Sigmoid colon (tissue), 7 donors: Measurements from ENCODE around the gene MEPE. TPM values are rescaled to one million over a fixed set of nuclear protein-coding genes. Genes with fewer than 3 reads are reported as not detected.

Source experiments
- DNase-seq: peaks from one replicate; pipeline ENCODE4 v3.0.0-alpha.2; 2019
- H3K27ac ChIP-seq, 4 donors: fragments of 200-600 bp; sonication (generic); one replicate each; pipeline ENCODE4 v1.5.1; 2016 to 2019; ENCODE audit warnings: mild to moderate bottlenecking in 1 of 4
- H3K27me3 ChIP-seq, 3 donors: fragments of 200-600 bp; sonication (generic); one replicate each; pipeline ENCODE4 v1.5.1; 2019; ENCODE audit warnings: mild to moderate bottlenecking in 1 of 3
- H3K36me3 ChIP-seq, 4 donors: fragments of 200-600 bp; sonication (generic); one replicate each; pipeline ENCODE4 v1.5.1; 2016 to 2019
- H3K4me1 ChIP-seq, 4 donors: fragments of 200-600 bp; sonication (generic); one replicate each; pipeline ENCODE4 v1.5.1; 2017 to 2019
- H3K4me3 ChIP-seq, 4 donors: fragments of 200-600 bp; sonication (generic); one replicate each; pipeline ENCODE4 v1.5.1; 2017 to 2019; ENCODE audit warnings: mild to moderate bottlenecking in 2 of 4, moderate library complexity in 1 of 4
- H3K9me3 ChIP-seq, 4 donors: fragments of 200-600 bp in 3 of 4; sonication (generic) in 3 of 4; one replicate each; pipeline versions ENCODE4 v1.5.1 to v1.6.1; 2013 to 2019
- EP300 ChIP-seq, 4 donors: sonication (generic); formaldehyde crosslinking; IDR thresholded peaks; one replicate each; pipeline ENCODE4 v1.6.1; 2017; ENCODE audit warnings: antibody characterized with exemption in 4 of 4
- POLR2A ChIP-seq, 2 donors: fragments of 450-650 bp; IDR thresholded peaks; one replicate each; pipeline ENCODE4 v1.6.1; 2016; ENCODE audit warnings: antibody characterized with exemption in 2 of 2, mild to moderate bottlenecking in 2 of 2, moderate library complexity in 2 of 2
- POLR2AphosphoS5 ChIP-seq, 4 donors: sonication (generic); formaldehyde crosslinking; IDR thresholded peaks; one replicate each; pipeline ENCODE4 v1.6.1; 2017; ENCODE audit warnings: antibody characterized with exemption in 4 of 4
- WGBS, 2 donors: extraction: QIAGEN DNeasy Blood & Tissue Kit; methylation state at CpG; one replicate each; pipeline ENCODE4 v1.1.7; 2013; 5-methylcytosine and 5-hydroxymethylcytosine counted together
- intact Hi-C: fragments of 100-400 bp; cut with DNase I; formaldehyde crosslinking; loops from one replicate; pipeline ENCODE4 v1.15.1; 2023
- polyA plus RNA-seq, 3 donors: library from polyadenylated mRNA; stranded (reverse); fragments of 200-250 nt; gene quantifications; one replicate each; pipeline ENCODE4 v1.2.3, GENCODE V29; 2013
- total RNA-seq, 4 donors: library from RNA; depleted of rRNA; stranded (reverse); fragments of >200 nt; gene quantifications; one replicate each; pipeline ENCODE4 v1.1.0, GENCODE V29; 2016
- TF ChIP-seq, protein P1 (sequence below), 4 experiments: fragments of 450-650 bp in 3 of 4; fragments of 200-600 bp in 1 of 4; IDR thresholded peaks; one replicate each; pipeline ENCODE4 v1.5.1; 2016 to 2019; ENCODE audit warnings: antibody characterized with exemption in 4 of 4, mild to moderate bottlenecking in 3 of 4, moderate library complexity in 2 of 4
- donor health status: healthy with polysubstance abuse.
- donor health status: Bipolar disorder and iron deficiency.
- donor health status: healthy.

MEPE gene
- total and polyA plus RNA-seq, 7 donors = not detected

DNA sequence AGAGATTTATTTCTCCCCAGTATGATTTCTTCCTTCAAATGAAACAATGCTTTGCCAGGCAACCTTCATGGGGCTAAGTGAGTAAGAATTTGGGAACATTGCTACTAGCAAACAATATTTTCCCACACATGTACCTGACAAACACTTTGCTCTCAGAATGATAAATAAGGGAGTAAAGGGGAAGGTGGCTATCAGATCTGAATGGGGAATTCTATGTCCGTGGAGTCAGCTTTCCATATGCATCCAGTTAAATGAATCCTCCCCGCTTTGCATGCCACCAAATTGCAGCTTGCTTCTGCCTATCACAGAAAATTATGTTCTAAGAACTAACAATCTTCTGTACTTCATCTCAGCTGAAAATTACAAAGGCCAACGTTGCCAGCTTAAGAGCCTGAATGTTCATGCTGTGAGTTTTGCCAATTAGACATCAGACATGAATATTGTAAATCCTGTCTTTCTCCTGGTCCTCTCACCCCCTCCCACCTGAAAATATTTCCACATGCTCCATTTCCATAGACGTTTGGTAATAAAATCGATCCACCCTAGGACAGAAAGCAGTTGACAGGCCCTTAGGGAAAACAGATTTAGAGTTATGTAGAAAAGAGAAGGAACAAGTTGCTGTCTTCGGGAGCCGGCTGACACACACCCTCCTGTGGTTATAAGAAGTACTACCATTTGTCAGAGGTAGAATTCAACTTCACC is 6.3 kb downstream of the MEPE start:
- TF ChIP-seq POLR2A (IDR thresholded peaks at IDR 0.05) = no peak
- TF ChIP-seq, protein P1, sequence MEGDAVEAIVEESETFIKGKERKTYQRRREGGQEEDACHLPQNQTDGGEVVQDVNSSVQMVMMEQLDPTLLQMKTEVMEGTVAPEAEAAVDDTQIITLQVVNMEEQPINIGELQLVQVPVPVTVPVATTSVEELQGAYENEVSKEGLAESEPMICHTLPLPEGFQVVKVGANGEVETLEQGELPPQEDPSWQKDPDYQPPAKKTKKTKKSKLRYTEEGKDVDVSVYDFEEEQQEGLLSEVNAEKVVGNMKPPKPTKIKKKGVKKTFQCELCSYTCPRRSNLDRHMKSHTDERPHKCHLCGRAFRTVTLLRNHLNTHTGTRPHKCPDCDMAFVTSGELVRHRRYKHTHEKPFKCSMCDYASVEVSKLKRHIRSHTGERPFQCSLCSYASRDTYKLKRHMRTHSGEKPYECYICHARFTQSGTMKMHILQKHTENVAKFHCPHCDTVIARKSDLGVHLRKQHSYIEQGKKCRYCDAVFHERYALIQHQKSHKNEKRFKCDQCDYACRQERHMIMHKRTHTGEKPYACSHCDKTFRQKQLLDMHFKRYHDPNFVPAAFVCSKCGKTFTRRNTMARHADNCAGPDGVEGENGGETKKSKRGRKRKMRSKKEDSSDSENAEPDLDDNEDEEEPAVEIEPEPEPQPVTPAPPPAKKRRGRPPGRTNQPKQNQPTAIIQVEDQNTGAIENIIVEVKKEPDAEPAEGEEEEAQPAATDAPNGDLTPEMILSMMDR (IDR thresholded peaks at IDR 0.05) = peak in 3 of 4 experiments; percentile 54 to 76 (median 61)
- Histone ChIP-seq H3K27ac (peak overlapping the region in 1 of 4 donors; percentile 13), H3K36me3 (no peaks in the 10 kb centered on the region), H3K9me3 (no peaks in the 10 kb centered on the region), H3K4me3 (no peak overlapping the region), H3K4me1 (peaks cover 0 to 12% (median 5%) of the 10 kb centered on the region in 4 donors), H3K27me3 (no peaks in the 10 kb centered on the region)
- 28 to 33% methylated on average over 7 of the region's 7 CpGs for WGBS, 2 donors
- intact Hi-C loops = loop anchor here (1.0 to 10.0 kb wide), 3 partner anchors 162 to 374 kb away; no protein-coding TSS in a partner anchor
- peak; percentile 69 for DNase-seq

DNA sequence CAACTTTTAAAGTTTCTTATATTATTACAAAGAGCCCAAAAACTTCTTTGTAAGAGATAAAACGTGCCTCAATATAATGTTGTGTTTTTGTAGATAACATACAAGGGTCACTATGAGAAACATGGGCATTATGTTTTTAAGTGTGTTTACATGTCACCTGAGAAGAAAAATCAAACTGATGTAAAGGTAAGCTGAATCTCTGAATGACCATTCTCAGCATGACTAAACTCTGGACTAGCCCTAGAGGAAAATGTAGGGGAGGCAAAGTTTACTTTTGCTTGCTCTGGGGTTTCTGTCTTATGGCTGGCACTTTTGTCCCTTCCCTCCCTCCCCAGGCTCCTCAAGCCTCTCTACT is 6.8 kb downstream of the MEPE start:
- no peak for DNase-seq
- 1 to 2% methylated on average over 1 of the region's 1 CpG for WGBS, 2 donors
- Histone ChIP-seq H3K36me3 (no peaks in the 10 kb centered on the region), H3K27ac (peak overlapping the region in 2 of 4 donors; percentile 6 to 13), H3K4me1 (peaks cover 0 to 15% (median 8%) of the 10 kb centered on the region in 4 donors), H3K9me3 (no peaks in the 10 kb centered on the region), H3K4me3 (no peak overlapping the region), H3K27me3 (no peaks in the 10 kb centered on the region)
- intact Hi-C loops = loop anchor here (1.0 to 10.0 kb wide), 3 partner anchors 162 to 375 kb away; no protein-coding TSS in a partner anchor
- TF ChIP-seq POLR2AphosphoS5 (IDR thresholded peaks at IDR 0.05) (no peak), EP300 (IDR thresholded peaks at IDR 0.05) (no peak), POLR2A (IDR thresholded peaks at IDR 0.05) (no peak)
- TF ChIP-seq, protein P1 (IDR thresholded peaks at IDR 0.05) = no peak

DNA sequence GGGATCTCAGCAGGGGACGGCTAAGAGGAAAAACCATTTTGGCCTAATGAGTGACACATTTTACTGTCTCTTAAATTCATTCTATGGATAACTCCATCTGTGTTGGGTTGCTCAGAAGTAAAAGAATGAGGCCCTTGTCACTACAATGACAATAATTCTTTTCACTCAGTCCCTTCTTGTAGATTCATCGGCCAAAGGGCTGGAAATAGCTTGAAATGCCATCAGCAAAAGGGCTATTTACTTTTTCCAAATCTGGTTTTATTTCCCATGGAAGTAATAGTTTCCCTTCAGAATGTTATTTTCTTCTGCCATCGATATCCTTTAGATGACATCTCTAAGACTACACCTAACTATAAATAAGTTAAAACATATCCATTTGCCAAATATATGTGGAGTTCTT is 7.4 kb downstream of the MEPE start:
- no peaks in the 10 kb centered on the region for H3K9me3 ChIP-seq
- H3K4me3 ChIP-seq = no peak overlapping the region
- no peaks in the 10 kb centered on the region for H3K27me3 ChIP-seq
- TF ChIP-seq, protein P1 (IDR thresholded peaks at IDR 0.05) = no peak
- no peak for TF ChIP-seq EP300 (IDR thresholded peaks at IDR 0.05)
- no peak for TF ChIP-seq POLR2A (IDR thresholded peaks at IDR 0.05)
- no peak for TF ChIP-seq POLR2AphosphoS5 (IDR thresholded peaks at IDR 0.05)
- H3K27ac ChIP-seq = no peak overlapping the region
- peaks cover 0 to 15% (median 8%) of the 10 kb centered on the region in 4 donors for H3K4me1 ChIP-seq
- 87 to 92% methylated on average over 3 of the region's 3 CpGs for WGBS, 2 donors
- no peak for DNase-seq
- intact Hi-C loops = no loop called here
- H3K36me3 ChIP-seq = no peaks in the 10 kb centered on the region

DNA sequence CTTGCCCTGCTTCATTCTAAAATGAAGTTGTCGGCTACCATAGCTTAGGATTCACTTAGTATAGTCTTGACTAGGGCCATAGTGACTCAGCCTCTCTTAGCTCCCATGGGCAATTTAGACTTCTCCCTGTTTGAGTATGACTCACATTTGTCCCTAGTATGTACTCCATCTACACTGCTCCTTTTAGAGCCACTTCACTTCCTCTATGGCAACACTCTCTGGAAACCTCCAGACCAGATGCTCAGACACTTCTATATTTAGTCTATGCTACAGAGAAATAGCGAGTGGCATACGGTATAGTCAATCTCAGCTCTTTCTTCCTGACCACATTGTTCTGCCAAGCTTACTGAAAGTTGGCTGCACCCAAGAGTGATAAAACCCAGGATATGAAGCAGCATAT is 11.2 kb downstream of the MEPE start:
- 56 to 77% methylated on average over 3 of the region's 3 CpGs for WGBS, 2 donors
- DNase-seq = no peak

More for the DNA sequence above, 11.2 kb downstream of the MEPE start:
- Histone ChIP-seq H3K4me1 (peaks cover 0 to 14% (median 10%) of the 10 kb centered on the region in 4 donors), H3K4me3 (no peak overlapping the region), H3K27me3 (no peaks in the 10 kb centered on the region), H3K27ac (peak overlapping the region in 2 of 4 donors; percentile 22 to 61), H3K9me3 (no peaks in the 10 kb centered on the region), H3K36me3 (no peaks in the 10 kb centered on the region)
- intact Hi-C loops = no loop called here
- TF ChIP-seq EP300 (IDR thresholded peaks at IDR 0.05) = peak in 1 of 4 donors; percentile 28
- TF ChIP-seq POLR2AphosphoS5 (IDR thresholded peaks at IDR 0.05) = peak in 2 of 4 donors; percentile 11 to 57
- TF ChIP-seq, protein P1 (IDR thresholded peaks at IDR 0.05) = no peak
